CD4-positive, alpha-beta T cell treated with Interleukin-17A for 1 hour (primary cell): ENCODE measurements around the gene PPL.
"Not testable (repeated sequence)": the region's sequence is repeated elsewhere in the genome, so short reads cannot be mapped to it uniquely, and the experiment has no call there.

ENCODE experiments used
- DNase-seq: peaks from one replicate; pipeline ENCODE4 v3.0.0-alpha.2; 2020

Gene PPL

GRCh38 chr16:4957720-4958509 is 21.0 kb upstream of the PPL start, which contains the start of gene SEC14L5:
Gene SEC14L5, plus strand, starts transcription at chr16:4958330. Its CDS starts 994 bp downstream, at chr16:4959324.
- DNase-seq: peak; percentile 93

- no peak for DNase-seq
These were observed 20.4 kb upstream of the PPL start for GRCh38 chr16:4957420-4957719.

DNA sequence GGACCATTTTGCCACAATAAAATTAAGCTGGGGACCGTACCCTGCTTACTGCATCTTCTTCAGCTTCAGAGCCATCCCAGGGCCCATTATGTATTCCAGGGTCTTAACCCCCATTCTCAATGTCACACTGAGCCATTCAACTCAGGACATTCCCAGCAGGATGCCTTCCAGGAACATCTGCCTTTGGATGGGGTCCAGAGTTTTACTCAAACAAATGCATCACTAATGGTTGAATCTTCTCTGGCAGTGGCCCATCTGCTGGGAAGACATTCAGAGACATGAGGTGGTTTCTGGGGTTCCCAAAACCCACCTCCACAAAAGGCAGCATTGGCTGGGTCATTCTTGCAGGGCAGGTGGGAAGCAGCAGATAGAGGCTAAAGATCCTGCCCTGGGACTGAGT is 17.8 kb upstream of the PPL start:
- DNase-seq: no peak

- DNase-seq: not testable (repeated sequence)
These were observed 14.6 kb upstream of the PPL start for GRCh38 chr16:4951583-4951982.

- no peak for DNase-seq
These were observed 13.0 kb upstream of the PPL start for GRCh38 chr16:4949986-4950385.

GRCh38 chr16:4948903-4949766 is 12.2 kb upstream of the PPL start:
- no peak for DNase-seq

DNA sequence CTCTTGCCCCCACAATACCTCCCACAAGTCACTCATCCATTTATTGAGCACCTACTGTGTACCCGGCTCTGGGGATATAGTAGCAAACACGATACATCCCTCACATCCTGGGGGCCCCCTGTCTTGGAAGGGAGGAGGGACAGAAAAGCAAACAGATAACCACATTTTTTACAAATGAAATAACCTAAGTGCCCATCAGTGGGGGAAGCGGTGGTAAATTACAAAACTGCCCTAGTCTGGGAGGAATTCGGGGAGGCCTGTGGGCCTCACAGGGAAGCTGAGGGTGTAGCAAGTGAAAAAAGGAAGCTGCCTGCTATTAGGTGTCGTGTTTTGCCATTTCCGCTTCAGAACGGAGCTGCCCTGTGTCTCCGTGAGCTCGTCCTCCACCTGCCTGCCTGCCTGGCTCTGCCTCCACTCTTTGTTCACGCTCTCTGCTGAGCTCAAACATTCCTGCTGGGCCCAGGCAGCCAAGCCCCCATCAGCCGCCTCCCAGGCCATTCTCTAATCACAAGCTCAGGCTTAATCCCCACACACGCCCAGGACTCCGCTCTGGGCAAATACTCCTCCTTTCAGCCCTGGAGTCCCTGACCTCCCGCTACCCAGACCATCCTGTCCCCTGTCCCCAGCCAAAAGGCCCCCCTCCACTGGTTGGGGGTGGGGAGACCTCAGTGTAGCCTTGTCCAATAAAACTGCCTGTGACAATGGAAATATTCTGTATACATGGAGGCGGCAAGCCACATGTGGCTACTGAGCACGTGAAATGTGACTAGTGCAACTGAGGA is 11.0 kb upstream of the PPL start:
- no peak for DNase-seq

DNA sequence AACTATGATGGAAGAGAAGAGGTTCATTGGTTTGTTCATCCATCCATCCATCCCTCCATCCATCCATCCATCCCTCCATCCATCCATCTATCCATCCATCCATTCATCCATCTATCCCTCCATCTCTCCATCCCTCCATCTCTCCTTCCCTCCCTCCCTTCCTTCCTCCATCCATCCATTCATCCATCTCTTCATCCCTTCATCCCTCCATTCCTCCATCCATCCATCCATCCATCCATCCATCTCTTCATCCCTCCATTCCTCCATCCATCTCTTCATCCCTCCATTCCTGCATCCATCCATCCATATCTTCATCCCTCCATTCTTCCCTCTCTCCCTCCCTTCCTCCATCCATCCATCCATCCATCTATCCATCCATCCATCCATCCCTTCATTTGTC is 10.0 kb upstream of the PPL start:
- DNase-seq: no peak

DNA sequence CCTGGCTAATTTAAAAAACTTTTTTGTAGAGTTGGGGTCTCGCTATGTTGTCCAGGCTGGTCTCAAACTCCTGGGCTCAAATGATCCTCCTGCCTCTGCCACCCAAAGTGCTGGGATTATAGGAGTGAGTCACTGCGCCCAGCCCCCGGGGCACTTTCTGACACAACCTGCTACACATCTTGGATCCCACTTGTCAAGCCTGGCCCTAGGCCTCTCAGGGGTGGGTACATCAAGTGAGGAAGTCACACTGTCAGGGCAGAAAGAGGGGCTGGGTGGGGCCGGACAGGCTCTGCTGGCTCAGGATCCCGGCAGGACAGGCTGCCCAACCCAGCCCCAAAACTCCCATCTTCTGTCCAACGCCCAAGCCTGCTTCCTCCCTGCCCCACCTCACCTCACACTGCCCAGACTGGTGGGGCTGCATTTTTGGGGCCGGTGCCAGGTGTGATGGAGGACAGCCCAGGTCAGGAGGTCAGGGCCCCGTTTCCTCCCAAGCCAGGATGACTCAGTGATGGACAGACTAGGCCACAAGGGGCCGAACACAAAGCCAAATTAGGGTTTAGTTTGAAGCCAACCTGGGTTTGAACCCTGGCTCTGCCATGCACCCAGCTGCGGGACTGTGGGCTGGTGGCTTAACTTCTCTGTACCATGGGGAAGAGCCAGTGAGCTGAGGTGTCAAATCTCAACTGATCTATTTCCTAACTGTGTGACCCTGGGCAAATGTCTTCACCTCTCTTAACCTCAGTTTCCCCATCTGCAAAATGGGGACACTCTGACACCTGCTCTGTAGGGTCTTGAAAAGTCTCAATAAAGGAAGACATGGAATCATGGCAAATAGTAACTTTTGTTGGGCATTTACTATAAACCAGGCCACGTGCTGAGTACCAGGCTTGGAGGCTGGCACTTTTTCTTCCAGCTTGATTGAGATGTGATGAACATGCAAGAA is 8.9 kb upstream of the PPL start:
- DNase-seq: no peak

GRCh38 chr16:4944333-4945281 is 7.7 kb upstream of the PPL start:
- no peak for DNase-seq

GRCh38 chr16:4942481-4942880 is 5.5 kb upstream of the PPL start:
- no peak for DNase-seq

- DNase-seq: no peak
These were observed 3.8 kb upstream of the PPL start for GRCh38 chr16:4940719-4941118.

DNA sequence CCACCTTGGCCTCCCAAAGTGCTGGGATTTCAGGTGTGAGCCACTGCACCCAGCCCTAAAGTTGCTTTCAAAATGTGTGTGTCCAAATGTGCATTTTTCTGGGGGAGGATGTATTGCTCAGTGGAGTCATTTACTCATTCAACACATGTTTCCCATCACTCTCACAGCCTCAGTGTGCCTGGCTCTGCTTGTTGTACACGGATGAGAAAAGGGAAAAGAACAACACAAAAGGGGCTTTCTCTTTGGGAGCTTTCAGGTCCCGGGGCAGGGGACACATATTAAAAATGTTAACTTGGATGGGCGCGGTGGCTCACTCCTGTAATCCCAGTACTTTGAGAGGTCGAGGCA is 1.7 kb upstream of the PPL start:
- DNase-seq: no peak

DNA sequence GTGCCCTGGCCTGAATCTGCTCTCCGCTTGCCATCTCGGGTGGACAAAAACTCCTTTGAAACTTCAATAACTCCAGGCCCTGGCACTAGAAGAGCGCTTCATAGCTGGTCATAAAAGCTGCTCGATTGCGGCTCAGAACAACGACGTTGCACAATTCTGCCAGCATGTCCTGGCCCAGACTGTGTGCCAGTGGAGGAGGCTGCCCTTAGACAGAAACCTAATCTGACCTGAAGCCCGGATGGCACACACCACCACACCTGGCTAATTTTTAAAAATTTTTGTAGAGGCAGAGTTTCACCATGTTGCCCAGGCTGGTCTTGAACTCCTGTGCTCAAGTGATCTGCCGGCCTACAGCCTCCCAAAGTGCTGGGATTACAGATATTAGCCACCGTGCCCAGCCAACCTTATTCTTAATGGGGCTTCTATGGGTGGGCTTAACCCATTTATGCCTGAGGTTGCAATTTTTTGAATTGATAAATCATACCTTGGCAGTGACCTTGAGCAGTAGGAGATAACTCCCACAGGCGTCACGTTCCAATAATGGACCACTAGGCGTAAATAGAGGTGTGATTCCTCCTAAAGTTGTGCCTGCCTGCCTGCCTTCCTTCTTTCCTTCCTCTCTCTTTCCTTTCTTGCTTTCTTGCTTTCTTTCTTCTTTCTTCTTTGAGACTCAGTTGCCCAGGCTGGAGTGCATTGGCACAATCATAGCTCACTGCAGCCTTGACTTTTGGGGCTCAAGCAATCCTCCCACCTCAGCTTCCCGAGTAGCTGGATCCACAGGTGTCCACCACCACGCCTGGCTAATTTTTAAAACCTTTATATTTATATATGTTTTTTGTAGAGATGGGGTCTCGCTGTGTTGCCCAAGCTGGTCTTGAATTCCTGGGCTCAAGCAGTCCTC is 1.1 kb upstream of the PPL start:
- no peak for DNase-seq

- DNase-seq: no peak
These were observed 562 bp downstream of the PPL start for GRCh38 chr16:4936181-4936990.

DNA sequence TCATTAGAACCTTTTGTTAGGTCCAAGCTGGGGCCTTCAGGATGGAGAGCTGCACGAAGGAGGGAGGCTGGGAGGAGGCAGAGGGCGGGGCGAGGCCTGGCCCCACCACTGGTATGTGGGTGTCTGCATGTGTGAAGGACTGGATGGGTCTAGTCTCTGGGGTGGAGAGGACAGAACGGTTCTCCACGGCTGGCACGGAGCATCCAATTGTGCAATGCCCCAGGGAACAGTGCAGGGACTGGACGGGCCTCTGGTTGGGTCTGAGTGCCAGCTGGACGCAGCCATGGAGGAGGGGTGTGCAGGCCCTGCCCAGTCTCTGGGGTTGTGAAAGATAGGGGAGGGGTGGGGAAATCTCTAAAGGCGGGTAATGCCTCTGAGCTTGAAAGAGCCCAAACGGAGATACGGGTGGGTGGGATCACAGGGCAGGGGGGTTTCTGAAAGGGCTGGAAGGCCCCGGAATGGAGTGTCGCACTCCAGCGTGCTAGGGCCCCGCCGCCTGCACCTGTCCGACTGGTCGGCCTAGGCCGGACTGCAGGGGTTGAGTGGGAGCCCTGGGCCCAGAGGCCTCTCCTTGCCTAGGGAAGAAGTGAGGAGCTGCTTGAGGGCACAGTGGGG is 1.6 kb downstream of the PPL start:
- DNase-seq: no peak

DNA sequence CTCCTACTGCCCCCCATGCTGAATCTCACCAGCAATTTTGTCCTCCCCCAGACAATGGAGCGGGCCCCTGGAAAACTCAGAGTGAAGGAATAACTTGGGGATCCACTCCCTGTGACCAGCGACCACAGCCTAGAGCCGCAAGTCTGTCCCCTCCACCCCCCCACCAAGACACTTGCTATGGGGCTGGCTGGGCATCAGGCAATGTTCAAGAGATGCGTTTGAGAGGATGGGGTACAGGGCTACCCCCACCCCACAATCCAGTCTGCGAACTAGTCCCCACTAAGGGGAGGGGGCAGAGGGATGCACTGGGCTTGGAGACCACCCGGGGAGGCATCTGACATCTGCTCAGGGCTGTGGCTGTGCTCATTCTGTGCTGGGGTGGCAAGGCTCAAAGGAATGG is 2.4 kb downstream of the PPL start:
- DNase-seq: no peak

- DNase-seq: no peak
These were observed 3.0 kb downstream of the PPL start for GRCh38 chr16:4933871-4934395.

DNA sequence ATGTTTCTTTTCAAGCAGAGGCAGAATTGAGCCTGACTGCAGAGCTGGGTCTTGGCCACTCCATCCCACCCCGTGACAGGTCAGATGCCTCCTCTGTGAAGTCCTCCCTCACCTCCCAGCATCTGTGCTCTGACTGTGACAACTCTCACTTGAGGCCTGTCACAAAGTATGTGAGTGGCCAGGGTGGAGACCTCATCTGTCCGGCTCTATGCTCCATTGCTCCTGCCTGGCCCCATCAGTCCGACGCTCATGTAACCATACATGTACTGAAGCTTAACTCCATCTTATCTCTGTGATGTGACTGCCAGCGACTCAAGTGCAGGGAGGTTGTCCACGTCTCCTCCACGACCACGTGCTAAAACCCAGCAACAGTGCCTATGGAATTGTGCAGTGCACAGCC is 3.5 kb downstream of the PPL start:
- DNase-seq: no peak
